ENCODE data around the gene A4GNT.
"Not testable (repeated sequence)": the region's sequence is repeated elsewhere in the genome, so short reads cannot be mapped to it uniquely, and the experiment has no call there.

A4GNT gene

GRCh38 chr3:138172625-138173024, 40.4 kb upstream of the A4GNT start:
- Histone ChIP-seq H3K79me2 (no peaks in the 10 kb centered on the region), H3K27me3 (ENCODE audit: control insufficient read depth, insufficient read depth, low read length) (no peaks in the 10 kb centered on the region), H3K9ac (no peak overlapping the region), H3K4me3 (ENCODE audit: low read depth, low read length) (no peak overlapping the region), H3K36me3 (ENCODE audit: control insufficient read depth, insufficient read depth, low read length) (no peaks in the 10 kb centered on the region), H3K4me2 (ENCODE audit: low read length) (no peak overlapping the region), H3K4me1 (no peaks in the 10 kb centered on the region), H2AFZ (no peak overlapping the region), H3K9me3 (ENCODE audit: control insufficient read depth, low read length) (no peaks in the 10 kb centered on the region), H3K27ac (no peak overlapping the region)
- no peak for TF ChIP-seq CTCF (IDR thresholded peaks at IDR 0.05)

GRCh38 chr3:138165061-138165460, 32.9 kb upstream of the A4GNT start:
- no peak for TF ChIP-seq CTCF (IDR thresholded peaks at IDR 0.05)
- Histone ChIP-seq H2AFZ (no peak overlapping the region), H3K9me3 (ENCODE audit: control insufficient read depth, low read length) (no peaks in the 10 kb centered on the region), H3K4me2 (ENCODE audit: low read length) (no peak overlapping the region), H3K9ac (no peak overlapping the region), H3K79me2 (no peaks in the 10 kb centered on the region), H3K4me3 (ENCODE audit: low read depth, low read length) (no peak overlapping the region), H3K4me1 (no peaks in the 10 kb centered on the region), H3K27me3 (ENCODE audit: control insufficient read depth, insufficient read depth, low read length) (no peaks in the 10 kb centered on the region), H3K27ac (no peak overlapping the region), H3K36me3 (ENCODE audit: control insufficient read depth, insufficient read depth, low read length) (no peaks in the 10 kb centered on the region)

GRCh38 chr3:138157743-138158142, 25.6 kb upstream of the A4GNT start:
- Histone ChIP-seq H2AFZ (no peak overlapping the region), H3K4me1 (no peaks in the 10 kb centered on the region), H3K4me3 (ENCODE audit: low read depth, low read length) (no peak overlapping the region), H3K9me3 (ENCODE audit: control insufficient read depth, low read length) (no peaks in the 10 kb centered on the region), H3K79me2 (no peaks in the 10 kb centered on the region), H3K27me3 (ENCODE audit: control insufficient read depth, insufficient read depth, low read length) (no peaks in the 10 kb centered on the region), H3K9ac (no peak overlapping the region), H3K36me3 (ENCODE audit: control insufficient read depth, insufficient read depth, low read length) (no peaks in the 10 kb centered on the region), H3K4me2 (ENCODE audit: low read length) (no peak overlapping the region), H3K27ac (no peak overlapping the region)
- no peak for TF ChIP-seq CTCF (IDR thresholded peaks at IDR 0.05)

GRCh38 chr3:138154534-138154933, 22.3 kb upstream of the A4GNT start:
- Histone ChIP-seq H3K27ac (no peak overlapping the region), H3K4me2 (ENCODE audit: low read length) (no peak overlapping the region), H3K36me3 (ENCODE audit: control insufficient read depth, insufficient read depth, low read length) (no peaks in the 10 kb centered on the region), H3K27me3 (ENCODE audit: control insufficient read depth, insufficient read depth, low read length) (no peaks in the 10 kb centered on the region), H3K79me2 (no peaks in the 10 kb centered on the region), H3K9me3 (ENCODE audit: control insufficient read depth, low read length) (no peaks in the 10 kb centered on the region), H3K9ac (no peak overlapping the region), H2AFZ (no peak overlapping the region), H3K4me1 (no peaks in the 10 kb centered on the region), H3K4me3 (ENCODE audit: low read depth, low read length) (no peak overlapping the region)
- no peak for TF ChIP-seq CTCF (IDR thresholded peaks at IDR 0.05)

GRCh38 chr3:138148503-138148902, 16.3 kb upstream of the A4GNT start:
- H3K4me2 ChIP-seq (ENCODE audit: low read length): no peak overlapping the region
- H3K9me3 ChIP-seq (ENCODE audit: control insufficient read depth, low read length): no peaks in the 10 kb centered on the region
- no peaks in the 10 kb centered on the region for H3K79me2 ChIP-seq
- no peak overlapping the region for H2AFZ ChIP-seq
- H3K4me1 ChIP-seq: no peaks in the 10 kb centered on the region
- no peaks in the 10 kb centered on the region for H3K27me3 ChIP-seq (ENCODE audit: control insufficient read depth, insufficient read depth, low read length)
- H3K27ac ChIP-seq: no peak overlapping the region
- H3K36me3 ChIP-seq (ENCODE audit: control insufficient read depth, insufficient read depth, low read length): no peaks in the 10 kb centered on the region
- no peak overlapping the region for H3K9ac ChIP-seq
- H3K4me3 ChIP-seq (ENCODE audit: low read depth, low read length): no peak overlapping the region
- TF ChIP-seq CTCF (IDR thresholded peaks at IDR 0.05): no peak

GRCh38 chr3:138142181-138142580, 10.0 kb upstream of the A4GNT start:
- H3K79me2 ChIP-seq; H3K4me3 ChIP-seq (ENCODE audit: low read depth, low read length); H3K9ac ChIP-seq; H3K4me1 ChIP-seq; H3K27me3 ChIP-seq (ENCODE audit: control insufficient read depth, insufficient read depth, low read length); H3K36me3 ChIP-seq (ENCODE audit: control insufficient read depth, insufficient read depth, low read length); H3K27ac ChIP-seq; H3K4me2 ChIP-seq (ENCODE audit: low read length); H2AFZ ChIP-seq; H3K9me3 ChIP-seq (ENCODE audit: control insufficient read depth, low read length): not testable (repeated sequence)
